ENCODE data around the gene CYBA. TPM values are rescaled to one million over a fixed set of nuclear protein-coding genes. Genes with fewer than 3 reads are reported as not detected.

The CYBA gene
- total RNA-seq = 100 to 1,000 TPM; 179 to 205 TPM

GRCh38 chr16:88650749-88651275, at the start of gene CYBA:
TSS of gene CYBA (minus strand) at chr16:88651053. CDS start at chr16:88651013, 40 bp downstream.

GRCh38 chr16:88686439-88687253, 35.8 kb upstream of the CYBA start, which contains the start of gene SNAI3:
TSS of gene SNAI3 (minus strand) at chr16:88686507. CDS start at chr16:88686406, 101 bp downstream.

GRCh38 chr16:88662843-88663606, 12.2 kb upstream of the CYBA start, which contains the start of gene MVD:
TSS of gene MVD (minus strand) at chr16:88663091. CDS start at chr16:88663080, 11 bp downstream.

GRCh38 chr16:88638323-88639230, 12.3 kb downstream of the CYBA start, which contains the start of gene IL17C:
TSS of gene IL17C (plus strand) at chr16:88638572. CDS start at chr16:88638642, 70 bp downstream.

Other genes with a start within 250 kb of the CYBA start
- 1 to 10 TPM in 1 of 2 donors, under 1 TPM in 1; 0.34 to 2.7 TPM for gene ZFPM1, start 197.8 kb downstream of the CYBA start, total RNA-seq
- gene ZC3H18, start 80.7 kb downstream of the CYBA start, total RNA-seq = 10 to 100 TPM in 1 of 2 donors, 1 to 10 TPM in 1; 8.9 to 14.7 TPM
- gene IL17C, start 12.5 kb downstream of the CYBA start, total RNA-seq = not detected
- 10 to 100 TPM; 48.6 to 61.6 TPM for gene MVD, start 12.0 kb upstream of the CYBA start, total RNA-seq
- gene SNAI3, start 35.5 kb upstream of the CYBA start, total RNA-seq = under 1 TPM in 1 of 2 donors, not detected in 1; under 0.01 TPM
- 10 to 100 TPM; 12.7 to 13.0 TPM for gene RNF166, start 55.4 kb upstream of the CYBA start, total RNA-seq
- gene CTU2, start 55.5 kb upstream of the CYBA start, total RNA-seq = 10 to 100 TPM; 14.8 to 21.6 TPM
- gene PIEZO1, start 134.2 kb upstream of the CYBA start, total RNA-seq = 100 to 1,000 TPM in 1 of 2 donors, 10 to 100 TPM in 1; 89.1 to 132 TPM
- gene CDT1, start 152.7 kb upstream of the CYBA start, total RNA-seq = 10 to 100 TPM in 1 of 2 donors, 1 to 10 TPM in 1; 9.3 to 33.0 TPM
- gene APRT, start 160.9 kb upstream of the CYBA start, total RNA-seq = 10 to 100 TPM; 69.6 to 74.0 TPM
- gene GALNS, start 205.9 kb upstream of the CYBA start, total RNA-seq = 10 to 100 TPM; 24.8 to 27.3 TPM
- gene TRAPPC2L, start 206.1 kb upstream of the CYBA start, total RNA-seq = 10 to 100 TPM; 47.8 to 74.6 TPM
- not detected for gene PABPN1L, start 215.6 kb upstream of the CYBA start, total RNA-seq

Data from melanocyte of skin (primary cell).